Stimulated activated CD8-positive, alpha-beta memory T cell treated with anti-CD3 and anti-CD28 coated beads, Interleukin-15, amount 100 ng/mL, for 48 hours (primary cell): ENCODE data around the gene BICDL1.

ENCODE experiments used
- DNase-seq, 2 donors: peaks; one replicate each; pipeline ENCODE4 v3.0.0-alpha.2; 2020; ENCODE audit warnings: low read depth in 2 of 2

BICDL1 gene, protein sequence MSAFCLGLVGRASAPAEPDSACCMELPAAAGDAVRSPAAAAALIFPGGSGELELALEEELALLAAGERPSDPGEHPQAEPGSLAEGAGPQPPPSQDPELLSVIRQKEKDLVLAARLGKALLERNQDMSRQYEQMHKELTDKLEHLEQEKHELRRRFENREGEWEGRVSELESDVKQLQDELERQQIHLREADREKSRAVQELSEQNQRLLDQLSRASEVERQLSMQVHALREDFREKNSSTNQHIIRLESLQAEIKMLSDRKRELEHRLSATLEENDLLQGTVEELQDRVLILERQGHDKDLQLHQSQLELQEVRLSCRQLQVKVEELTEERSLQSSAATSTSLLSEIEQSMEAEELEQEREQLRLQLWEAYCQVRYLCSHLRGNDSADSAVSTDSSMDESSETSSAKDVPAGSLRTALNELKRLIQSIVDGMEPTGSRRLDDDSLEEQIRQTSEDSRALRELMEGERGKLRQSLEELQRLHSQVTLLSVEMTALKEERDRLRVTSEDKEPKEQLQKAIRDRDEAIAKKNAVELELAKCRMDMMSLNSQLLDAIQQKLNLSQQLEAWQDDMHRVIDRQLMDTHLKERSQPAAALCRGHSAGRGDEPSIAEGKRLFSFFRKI

DNA sequence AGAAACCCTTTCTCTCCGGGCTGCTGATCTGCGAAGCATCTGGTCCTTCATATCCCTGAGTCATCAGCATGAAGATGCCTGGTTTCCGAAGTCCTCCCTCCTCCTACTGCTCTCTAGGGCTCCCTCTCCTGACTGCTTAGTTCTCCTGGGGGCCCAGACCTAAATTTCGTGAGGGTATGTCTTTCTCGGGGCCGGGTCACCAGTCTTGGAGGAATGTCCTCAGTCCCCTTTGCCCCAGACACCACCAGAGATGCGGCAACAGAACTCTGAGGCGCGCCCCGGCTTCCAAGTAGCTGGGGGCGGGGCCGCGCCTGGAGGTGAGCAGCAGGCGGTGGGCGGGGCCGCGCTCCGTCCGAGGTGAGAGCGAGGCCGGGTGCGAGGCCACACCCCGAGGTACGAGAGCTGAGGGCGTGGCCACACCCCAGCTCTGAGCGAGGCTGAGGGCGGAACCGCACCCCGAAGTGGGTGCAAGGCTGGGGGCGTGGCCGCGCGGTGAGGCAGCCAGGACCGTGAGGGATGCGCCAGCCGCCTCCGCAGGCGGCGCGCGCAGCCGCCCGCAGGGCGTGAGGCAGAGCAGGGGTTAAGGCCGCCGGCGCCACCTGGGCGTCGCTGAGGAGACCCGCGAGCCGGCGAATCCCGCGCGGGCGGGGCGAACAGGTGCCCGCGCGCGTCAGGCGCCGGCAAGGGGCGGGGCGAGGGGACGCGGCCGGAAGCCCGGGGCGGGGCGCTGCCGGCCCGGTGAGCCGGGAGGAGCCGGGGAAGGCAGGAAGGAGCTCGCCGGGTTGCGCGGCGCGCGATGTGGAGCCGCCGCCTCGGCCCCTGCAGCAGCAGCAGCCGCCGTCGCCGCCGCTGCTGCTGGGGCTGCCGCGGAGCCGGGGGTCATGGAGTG lies at the start of gene BICDL1:
BICDL1 (plus strand) TSS at position 765 of the 889 bp plus-strand sequence. CDS start 633 bp downstream, outside the sequence.
- peak; percentile 99 for DNase-seq

DNA sequence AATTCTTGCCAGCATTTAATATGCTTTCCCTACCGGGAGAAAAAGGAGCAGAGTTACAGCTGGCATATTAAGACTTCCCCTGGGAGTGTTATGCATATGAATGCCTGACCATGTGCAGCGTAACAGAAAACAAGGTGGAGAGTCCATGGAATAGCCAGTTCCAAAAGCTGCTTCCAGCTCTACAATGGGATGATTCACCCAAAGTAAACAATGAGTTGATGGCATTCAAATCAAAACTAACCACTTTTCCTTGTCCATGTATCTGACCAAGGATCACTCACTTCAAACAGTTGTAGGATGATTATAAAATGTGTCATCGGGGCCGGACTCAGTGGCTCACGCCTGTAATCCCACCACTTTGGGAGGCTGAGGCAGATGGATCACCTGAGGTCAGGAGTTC lies 48.1 kb upstream of the BICDL1 start:
- no peak for DNase-seq

DNA sequence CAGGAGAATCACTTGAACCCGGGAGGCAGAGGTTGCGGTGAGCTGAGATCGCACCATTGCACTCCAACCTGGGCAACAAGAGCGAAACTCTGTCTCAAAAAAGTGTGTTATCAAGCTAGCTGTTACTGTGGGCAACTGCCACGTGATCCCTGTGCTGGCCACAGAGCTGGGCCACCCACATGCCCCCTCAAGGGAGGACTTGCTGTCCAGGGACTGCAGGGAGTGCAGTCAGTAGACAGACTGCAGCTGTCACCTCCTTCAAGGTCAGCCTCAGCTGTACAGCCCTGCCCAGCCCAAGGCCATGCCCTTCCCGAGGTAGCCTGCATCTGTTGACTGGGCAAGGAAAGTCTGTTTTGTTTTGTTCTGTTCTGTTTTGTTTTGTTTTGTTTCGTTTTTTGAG lies 46.6 kb upstream of the BICDL1 start:
- DNase-seq: no peak

DNA sequence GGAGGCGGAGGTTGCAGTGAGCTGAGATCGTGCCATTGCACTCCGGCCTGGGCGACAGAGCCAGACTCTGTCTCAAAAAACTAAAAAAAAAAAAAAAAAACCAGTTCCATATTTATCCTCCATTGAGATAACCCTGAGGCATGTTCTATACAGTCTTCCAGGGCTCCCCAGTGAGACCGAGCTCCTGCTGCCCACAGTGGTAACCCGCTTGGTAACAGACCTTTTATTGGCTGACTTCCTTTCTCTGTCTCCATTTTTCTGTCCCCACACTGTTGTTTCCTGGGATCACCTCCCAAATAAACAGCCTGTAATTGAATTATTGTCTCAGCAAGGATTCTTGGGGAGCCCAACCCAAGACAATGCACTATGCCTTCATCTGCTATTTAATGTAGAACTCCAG lies 42.8 kb upstream of the BICDL1 start:
- DNase-seq: no peak

DNA sequence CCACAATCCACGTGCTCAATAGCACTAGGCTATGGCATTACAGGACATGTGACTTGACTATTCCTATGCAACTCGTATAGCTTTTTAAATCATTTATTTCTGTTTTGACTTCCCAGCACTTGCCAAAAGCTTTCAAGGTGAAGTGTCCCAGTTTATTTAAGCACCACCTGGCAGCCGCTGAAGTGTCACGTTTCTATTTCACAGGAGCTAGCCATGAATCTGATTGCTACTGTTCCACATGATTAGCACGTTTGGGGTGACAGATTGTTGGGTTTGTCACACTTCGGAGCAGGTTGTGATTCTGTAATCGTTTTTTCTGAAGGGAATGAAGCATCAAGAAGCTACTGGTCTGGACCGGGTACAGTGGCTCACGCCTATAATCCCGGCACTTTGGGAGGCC lies 39.9 kb upstream of the BICDL1 start:
- DNase-seq: no peak

DNA sequence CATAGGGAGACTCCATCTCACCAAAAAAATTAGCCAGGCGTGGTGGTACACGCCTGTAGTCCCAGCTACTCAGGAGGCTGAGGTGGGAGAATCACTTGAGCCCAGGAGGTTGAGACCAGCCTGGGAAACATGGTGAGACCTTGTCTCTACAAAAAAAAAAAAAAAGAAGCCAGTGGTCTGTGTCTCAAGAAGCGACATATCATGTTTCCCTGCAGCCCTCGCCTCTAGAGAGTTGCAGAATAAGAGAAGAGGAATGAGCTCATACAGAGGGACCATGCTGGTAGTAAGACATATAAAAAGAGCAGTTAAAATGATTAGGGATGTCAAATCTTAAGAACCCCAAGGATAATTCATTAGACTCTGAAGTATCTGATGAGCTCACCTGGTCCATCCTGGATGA lies 39.4 kb upstream of the BICDL1 start:
- DNase-seq: no peak

DNA sequence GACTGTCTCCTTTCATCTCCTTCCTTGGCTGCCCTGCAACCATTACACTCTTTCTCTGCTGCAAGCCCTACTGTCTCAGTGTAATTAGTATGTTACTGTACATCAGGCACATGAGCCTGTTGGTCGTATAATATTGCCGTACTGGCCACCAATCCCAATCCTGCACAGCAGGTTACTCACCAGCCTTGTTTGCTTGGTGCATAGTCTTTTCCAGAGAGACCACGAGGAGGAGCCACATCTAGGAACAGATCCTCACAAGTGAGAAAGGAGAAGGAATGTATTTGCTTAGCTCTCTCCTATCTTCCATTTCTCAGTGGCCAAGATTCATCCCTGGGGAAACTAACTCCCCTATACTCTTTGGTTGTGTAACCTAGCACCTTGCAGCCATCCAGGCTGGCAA lies 33.0 kb upstream of the BICDL1 start:
- no peak for DNase-seq

DNA sequence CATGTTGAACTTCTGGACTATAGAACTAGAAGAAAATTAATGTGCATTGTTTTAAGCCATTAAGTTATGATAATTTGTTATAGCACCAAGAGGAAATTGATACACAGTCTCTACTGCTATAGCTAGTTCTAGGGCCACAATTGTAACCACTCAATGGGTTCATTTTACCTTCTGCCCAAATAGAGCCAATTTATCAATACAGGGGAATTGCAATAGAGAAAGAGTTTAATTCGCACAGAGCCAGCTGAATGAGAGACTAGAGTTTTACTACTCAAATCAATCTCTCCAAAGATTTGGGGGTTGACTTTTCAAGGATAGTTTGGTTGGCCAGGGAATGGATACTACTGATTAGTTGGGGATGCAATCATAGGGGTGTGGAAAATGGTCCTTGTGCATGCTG lies 31.9 kb upstream of the BICDL1 start:
- DNase-seq: no peak

DNA sequence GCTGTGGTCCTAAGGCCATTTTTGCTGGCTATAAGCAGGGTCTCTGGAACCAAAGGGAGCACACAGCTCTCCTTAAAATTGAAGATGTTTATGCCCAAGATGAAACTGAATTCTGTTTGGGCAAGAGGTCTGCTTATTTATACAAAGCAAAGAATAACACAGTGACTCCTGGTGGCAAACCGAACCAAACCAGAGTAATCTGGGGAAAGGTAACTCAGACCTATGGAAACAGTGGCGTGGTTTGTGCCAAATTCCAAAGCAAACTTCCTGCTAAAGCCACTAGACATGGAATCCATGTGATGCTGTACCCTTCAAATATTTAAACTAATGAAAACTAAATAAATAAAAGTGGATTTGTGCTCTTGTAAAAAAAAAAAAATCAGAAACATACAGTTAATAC lies 29.6 kb upstream of the BICDL1 start:
- no peak for DNase-seq

DNA sequence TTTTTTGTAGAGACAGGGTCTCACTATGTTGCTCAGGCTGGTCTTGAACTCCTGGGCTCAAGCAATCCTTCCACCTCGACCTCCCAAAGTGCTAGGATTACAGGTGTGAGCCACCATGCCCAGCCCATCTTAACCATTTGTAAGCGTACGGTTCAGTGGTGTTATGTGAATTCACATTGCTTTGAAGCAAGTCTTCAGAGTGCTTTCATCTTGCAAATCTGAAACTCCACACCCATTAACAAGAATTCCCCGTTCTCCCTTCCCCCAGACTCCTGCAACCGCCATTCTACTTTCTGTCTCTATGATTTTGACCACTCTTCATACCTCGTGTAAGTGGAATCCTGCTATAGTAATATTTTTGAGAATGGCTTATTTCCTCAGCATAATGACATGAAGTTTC lies 24.9 kb upstream of the BICDL1 start:
- DNase-seq: no peak

DNA sequence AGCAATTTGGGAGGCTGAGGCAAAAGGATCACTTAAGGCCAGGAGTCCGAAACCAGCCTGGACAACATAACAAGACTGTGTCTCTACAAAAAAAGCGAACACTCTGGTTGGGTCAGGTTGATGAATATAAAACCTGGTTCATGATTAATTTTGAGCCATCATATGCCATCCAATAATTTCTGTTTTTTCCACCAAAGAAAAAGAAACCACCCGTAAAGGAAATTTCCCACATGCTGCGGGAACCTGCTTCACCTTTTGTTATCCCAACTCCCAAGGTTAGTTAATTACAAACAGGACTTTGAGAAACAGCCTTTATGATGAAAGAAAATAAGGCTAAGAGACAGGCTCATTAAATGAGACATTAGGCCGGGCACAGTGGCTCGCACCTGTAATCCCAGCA lies 24.1 kb upstream of the BICDL1 start:
- DNase-seq: no peak

DNA sequence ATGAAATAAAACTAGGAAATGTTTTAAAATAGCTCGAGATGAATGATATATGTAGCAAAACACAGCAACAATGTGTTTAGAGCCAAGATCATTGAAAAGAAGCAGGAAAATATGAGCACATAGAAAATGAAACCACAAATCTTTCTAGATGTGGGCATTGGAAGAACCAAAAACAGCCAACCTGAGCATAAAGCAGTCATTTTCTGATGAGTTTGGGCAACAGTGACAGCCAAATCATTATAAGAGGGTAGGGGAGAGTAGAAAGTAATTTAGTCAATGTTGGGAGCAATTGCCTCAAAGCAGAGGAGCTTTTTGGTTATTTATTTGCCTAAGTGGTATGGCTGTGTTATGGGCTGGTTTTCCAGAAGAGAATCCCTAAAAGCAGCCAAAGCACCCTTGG lies 8.8 kb upstream of the BICDL1 start:
- DNase-seq: no peak

DNA sequence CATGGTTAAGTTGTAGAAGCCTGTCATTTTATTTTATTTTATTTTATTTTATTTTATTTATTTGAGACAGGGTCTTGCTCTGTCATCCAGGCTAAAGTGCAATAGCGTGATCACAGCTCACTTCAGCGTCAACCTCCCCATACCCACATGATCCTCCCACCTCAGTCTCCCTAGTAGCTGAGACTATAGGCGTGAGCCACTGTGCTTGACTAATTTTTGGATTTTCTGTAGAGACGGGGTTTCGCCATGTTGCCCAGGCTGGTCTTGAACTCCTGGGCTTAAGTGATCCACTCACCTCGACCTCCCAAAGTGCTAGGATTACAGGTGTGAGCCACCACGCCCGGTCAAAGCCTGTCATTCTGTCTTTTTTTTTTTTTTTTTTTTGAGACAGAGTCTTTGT lies 8.3 kb upstream of the BICDL1 start:
- peak in 1 of 2 donors; percentile 9 for DNase-seq

DNA sequence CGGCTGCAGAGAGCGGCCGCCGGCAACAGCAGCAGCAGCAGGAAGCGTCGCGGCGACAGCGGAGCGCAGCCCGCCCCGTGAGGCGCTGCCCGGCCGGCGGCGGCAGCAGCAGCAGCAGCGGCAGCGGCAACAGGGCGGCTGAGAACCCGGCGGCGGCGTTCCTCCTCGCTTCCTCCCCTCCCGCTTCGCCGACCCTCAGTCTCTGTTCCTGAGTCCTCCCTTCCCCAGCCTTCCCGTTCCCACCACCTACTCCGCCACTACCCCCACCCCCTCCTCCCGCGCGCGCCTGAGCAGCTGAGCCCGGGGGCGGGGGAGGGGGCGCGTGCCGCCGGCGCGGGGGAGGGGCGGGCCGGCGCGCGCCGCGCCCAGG lies 310 bp downstream of the BICDL1 start:
- no peak for DNase-seq

DNA sequence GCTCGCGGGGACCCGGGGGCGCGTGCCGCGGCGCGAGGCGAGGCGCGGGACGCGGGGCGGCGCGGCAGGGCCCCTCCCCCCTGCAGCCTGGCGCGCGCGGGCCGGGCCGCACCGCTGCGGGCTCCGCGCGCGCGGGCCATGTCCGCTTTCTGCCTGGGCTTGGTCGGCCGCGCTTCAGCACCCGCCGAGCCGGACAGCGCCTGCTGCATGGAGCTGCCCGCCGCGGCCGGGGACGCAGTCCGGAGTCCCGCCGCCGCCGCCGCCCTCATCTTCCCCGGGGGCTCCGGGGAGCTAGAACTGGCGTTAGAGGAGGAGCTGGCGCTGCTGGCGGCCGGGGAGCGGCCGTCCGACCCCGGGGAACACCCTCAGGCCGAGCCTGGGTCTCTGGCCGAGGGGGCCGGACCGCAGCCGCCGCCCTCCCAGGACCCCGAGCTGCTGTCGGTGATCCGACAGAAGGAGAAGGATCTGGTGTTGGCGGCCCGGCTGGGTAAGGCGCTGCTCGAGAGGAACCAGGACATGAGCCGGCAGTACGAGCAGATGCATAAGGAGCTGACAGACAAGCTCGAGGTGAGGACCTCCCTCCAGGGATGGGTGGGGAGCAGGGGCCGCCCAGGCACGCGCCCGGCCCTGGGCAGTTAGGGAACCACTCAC lies 820 bp downstream of the BICDL1 start:
- DNase-seq: peak; percentile 58 to 64

DNA sequence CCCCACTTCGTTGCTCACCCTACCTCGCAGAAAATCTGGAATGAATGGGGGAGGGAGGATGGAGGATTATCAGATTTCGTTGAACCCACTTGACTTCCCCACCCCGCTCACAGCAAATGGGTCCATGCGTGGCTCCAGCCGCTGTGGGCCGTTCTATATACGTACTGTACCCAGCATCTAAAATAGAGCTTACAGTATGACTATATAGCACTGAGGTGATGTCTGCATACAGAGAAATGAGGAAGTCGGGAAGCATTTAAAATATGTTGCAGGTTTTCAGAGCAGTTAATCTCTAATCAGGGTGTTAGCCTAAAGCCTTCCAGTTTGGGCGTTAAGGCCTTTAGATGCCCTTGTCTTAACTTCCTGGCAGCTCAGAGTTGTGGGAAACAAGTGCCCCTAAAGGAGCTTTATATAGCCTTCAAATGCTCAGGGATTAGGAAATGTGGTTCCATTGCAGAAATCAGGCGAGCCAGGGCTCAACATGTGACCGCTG lies 1.4 kb downstream of the BICDL1 start:
- DNase-seq: no peak

DNA sequence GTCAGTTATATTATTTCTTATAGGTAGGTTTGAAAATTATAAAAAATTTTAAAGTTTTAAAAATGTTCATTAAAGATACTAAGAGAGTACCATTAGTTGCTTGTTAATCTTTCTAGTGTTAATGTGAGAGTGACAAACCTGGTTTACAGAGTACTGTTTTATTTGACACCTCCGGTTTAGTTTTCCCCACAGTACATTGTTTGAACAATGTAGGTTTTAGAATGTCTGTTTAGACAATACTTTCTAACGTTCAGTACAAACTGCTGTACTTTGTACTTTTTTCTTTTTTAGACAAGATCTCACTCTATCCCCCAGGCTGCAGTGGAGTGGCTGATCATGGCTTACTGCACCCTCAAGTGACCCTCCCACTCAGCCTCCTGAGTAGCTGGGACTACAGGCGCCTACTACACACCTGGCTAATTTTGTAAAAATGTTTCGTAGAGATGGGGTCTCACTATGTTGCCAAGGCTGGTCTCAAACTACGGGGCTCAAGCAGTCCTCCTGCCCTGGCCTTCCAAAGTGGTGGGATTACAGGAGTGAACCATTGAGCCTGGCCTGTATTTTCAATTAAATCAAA lies 3.2 kb downstream of the BICDL1 start:
- no peak for DNase-seq

DNA sequence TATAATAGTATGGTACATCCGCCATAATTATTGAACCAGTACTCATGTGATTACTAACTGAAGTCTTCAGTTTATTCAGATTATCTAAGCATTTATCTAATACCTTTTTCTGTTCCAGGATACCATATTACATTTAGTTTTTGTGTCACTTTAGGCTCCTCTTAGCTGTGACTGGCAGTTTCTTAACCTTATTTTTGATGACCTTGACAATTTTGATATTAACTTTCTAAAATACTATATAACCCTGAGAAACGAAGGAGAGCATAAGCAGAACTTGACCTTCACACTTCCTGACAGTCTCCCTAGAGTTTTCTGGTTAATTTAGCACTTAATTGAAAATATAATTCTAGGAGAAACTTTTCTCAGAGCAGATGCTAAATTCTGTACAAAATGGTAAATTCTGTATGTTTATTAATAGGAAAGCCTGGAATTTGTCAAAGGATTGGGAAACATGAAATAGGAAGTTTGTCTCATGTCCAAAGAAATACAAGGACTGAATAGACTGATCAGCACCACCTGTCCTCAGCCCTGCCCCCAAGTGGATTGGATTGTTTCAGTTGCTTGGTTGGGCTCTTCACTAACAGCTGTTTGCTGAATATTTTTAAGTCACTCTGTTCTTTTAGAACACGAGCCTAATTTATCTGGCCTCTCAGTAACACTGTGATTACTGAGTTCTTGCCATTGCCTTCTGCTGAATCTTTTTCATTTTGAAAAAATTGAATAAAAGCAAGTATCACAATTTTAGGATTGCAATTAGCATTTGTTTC lies 6.0 kb downstream of the BICDL1 start:
- DNase-seq: no peak

DNA sequence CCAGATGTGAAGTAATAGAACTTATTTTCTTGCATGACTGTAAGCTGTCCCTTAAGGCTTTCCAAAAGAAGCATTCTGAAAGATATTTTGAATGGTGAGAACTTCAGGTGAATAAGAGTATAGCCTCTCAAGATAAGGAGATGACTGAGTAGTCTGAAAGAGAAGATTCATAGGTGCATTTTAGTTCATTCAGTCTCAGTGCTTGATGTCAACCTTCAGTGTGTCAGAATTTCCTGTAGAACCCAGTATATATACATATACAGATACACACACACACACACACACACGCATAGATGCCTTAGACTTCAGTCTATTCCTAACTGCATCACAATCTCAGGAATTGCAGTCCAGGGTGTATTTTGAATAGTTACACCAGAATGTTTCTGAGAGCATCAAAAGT lies 7.4 kb downstream of the BICDL1 start:
- DNase-seq: no peak

DNA sequence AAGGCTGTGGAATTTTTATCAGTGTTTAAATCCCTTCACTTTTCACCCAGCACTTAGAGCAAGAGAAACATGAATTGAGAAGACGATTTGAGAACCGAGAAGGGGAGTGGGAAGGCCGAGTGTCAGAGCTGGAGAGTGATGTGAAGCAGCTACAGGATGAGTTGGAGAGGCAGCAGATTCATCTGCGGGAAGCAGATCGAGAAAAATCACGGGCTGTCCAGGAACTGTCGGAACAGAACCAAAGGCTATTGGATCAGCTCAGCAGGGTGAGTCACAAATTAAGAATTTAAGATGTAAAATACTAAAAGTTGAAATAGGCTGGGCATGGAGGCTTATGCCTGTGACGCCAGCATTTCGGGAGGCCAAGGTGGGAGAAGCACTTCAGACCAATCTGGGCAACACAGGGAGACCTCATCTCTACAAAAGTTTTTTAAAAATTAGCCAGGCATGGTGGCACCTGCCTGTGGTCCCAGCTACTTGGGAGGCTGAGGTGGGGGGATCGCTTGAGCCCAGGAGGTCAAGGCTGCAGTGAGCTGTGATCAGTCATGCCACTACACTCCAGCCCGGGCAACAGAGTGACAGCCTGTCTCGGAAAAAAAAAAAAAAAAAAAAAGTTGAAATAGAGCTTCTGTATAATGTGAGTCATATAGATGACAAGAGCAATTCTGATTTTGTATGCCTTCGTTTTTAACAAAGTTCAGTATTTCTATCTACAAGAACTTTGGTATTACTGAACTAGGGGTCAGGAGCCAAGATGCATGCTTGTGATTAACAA lies 9.6 kb downstream of the BICDL1 start:
- no peak for DNase-seq
